ENCODE results near the gene DHX40.

DNA sequence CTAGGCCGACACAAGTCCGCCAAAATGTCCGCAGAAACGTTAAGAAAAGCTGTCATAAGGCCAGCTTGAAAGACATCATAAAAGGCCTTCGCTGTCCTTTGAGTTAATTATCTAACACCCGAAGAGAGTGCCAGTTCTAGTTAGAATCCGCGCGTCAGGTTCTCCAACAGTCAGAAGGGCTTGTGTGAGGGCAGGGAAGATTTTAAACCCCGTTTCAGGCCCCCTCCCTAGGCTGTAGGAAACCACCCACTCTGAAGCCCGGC, 53.6 kb downstream of the DHX40 start:
- TF ChIP-seq, protein P1, sequence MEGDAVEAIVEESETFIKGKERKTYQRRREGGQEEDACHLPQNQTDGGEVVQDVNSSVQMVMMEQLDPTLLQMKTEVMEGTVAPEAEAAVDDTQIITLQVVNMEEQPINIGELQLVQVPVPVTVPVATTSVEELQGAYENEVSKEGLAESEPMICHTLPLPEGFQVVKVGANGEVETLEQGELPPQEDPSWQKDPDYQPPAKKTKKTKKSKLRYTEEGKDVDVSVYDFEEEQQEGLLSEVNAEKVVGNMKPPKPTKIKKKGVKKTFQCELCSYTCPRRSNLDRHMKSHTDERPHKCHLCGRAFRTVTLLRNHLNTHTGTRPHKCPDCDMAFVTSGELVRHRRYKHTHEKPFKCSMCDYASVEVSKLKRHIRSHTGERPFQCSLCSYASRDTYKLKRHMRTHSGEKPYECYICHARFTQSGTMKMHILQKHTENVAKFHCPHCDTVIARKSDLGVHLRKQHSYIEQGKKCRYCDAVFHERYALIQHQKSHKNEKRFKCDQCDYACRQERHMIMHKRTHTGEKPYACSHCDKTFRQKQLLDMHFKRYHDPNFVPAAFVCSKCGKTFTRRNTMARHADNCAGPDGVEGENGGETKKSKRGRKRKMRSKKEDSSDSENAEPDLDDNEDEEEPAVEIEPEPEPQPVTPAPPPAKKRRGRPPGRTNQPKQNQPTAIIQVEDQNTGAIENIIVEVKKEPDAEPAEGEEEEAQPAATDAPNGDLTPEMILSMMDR (IDR thresholded peaks at IDR 0.05; ENCODE audit: poor library complexity), result no peak
- no peak for TF ChIP-seq EZH2 (IDR thresholded peaks at IDR 0.05; ENCODE audit: borderline replicate concordance)
- no peak for TF ChIP-seq EZH2phosphoT487 (IDR thresholded peaks at IDR 0.05; ENCODE audit: low read depth, severe bottlenecking, unreplicated experiment)
